ENCODE data around the gene ZFAND3.

The ZFAND3 gene

GRCh38 chr6:38055203-38055589, 235.7 kb downstream of the ZFAND3 start:
- DNase-seq: no peak

- DNase-seq: no peak
These were observed 236.8 kb downstream of the ZFAND3 start for GRCh38 chr6:38056361-38056760.

- DNase-seq: no peak
These were observed 238.5 kb downstream of the ZFAND3 start for GRCh38 chr6:38057994-38058393.

GRCh38 chr6:38062066-38062465, 242.5 kb downstream of the ZFAND3 start:
- DNase-seq: no peak

GRCh38 chr6:38063973-38064372, 244.4 kb downstream of the ZFAND3 start:
- no peak for DNase-seq

GRCh38 chr6:38064431-38064830, 244.9 kb downstream of the ZFAND3 start:
- no peak for DNase-seq

- no peak for DNase-seq
These were observed 246.3 kb downstream of the ZFAND3 start for GRCh38 chr6:38065734-38066305.

- no peak for DNase-seq
These were observed 247.9 kb downstream of the ZFAND3 start for GRCh38 chr6:38067263-38067980.

- DNase-seq: no peak
These were observed 249.5 kb downstream of the ZFAND3 start for GRCh38 chr6:38068854-38069590.

GRCh38 chr6:38077488-38078030, 258.0 kb downstream of the ZFAND3 start:
- DNase-seq: no peak

- no peak for DNase-seq
These were observed 259.1 kb downstream of the ZFAND3 start for GRCh38 chr6:38078671-38079070.

GRCh38 chr6:38079107-38079506, 259.6 kb downstream of the ZFAND3 start:
- DNase-seq: no peak

- no peak for DNase-seq
These were observed 260.0 kb downstream of the ZFAND3 start for GRCh38 chr6:38079537-38079936.

GRCh38 chr6:38080360-38080759, 260.8 kb downstream of the ZFAND3 start:
- no peak for DNase-seq

GRCh38 chr6:38080889-38081288, 261.4 kb downstream of the ZFAND3 start:
- no peak for DNase-seq

- no peak for DNase-seq
These were observed 265.5 kb downstream of the ZFAND3 start for GRCh38 chr6:38085031-38085430.

- no peak for DNase-seq
These were observed 266.8 kb downstream of the ZFAND3 start for GRCh38 chr6:38086346-38086745.

GRCh38 chr6:38088010-38088409, 268.5 kb downstream of the ZFAND3 start:
- DNase-seq: no peak

GRCh38 chr6:38088829-38089228, 269.3 kb downstream of the ZFAND3 start:
- no peak for DNase-seq

- DNase-seq: no peak
These were observed 272.1 kb downstream of the ZFAND3 start for GRCh38 chr6:38091613-38092012.

- no peak for DNase-seq
These were observed 272.9 kb downstream of the ZFAND3 start for GRCh38 chr6:38092465-38092864.

- no peak for DNase-seq
These were observed 273.4 kb downstream of the ZFAND3 start for GRCh38 chr6:38092964-38093363.

GRCh38 chr6:38095054-38095453, 275.5 kb downstream of the ZFAND3 start:
- no peak for DNase-seq

- DNase-seq: no peak
These were observed 279.7 kb downstream of the ZFAND3 start for GRCh38 chr6:38099221-38099620.

Measured in NCI-H1092 treated with DMSO at 0.1 percent for 48 hours (cell line).